ENCODE results near the gene POMZP3.
"Not testable (repeated sequence)": the region's sequence is repeated elsewhere in the genome, so short reads cannot be mapped to it uniquely, and the experiment has no call there.

DNA sequence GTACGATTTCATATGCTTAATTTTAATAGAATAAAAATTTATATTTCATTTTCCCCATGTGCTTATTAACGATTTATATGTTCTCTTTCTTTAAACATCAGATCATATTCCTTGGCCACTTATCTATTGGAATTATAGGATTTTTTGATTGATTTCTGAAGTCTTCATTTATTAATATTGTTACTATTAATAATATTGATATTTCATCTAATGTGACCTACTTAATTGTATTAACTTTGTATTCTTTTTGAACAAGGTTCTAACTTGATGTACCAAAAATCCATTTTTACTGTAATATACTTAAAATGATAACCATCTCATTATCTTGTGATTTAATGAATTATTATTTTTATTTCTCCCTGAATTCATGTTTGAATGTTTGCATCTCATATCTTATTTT lies 48.7 kb upstream of the POMZP3 start:
- not testable (repeated sequence) for TF ChIP-seq FOXM1 (IDR thresholded peaks at IDR 0.05; ENCODE audit: borderline replicate concordance); FOXA1 (IDR thresholded peaks at IDR 0.05); SP1 (IDR thresholded peaks at IDR 0.05); ZNF384 (IDR thresholded peaks at IDR 0.05); TARDBP (IDR thresholded peaks at IDR 0.05); ELF4 (IDR thresholded peaks at IDR 0.05); ARNT (IDR thresholded peaks at IDR 0.05); CTBP1 (IDR thresholded peaks at IDR 0.05; ENCODE audit: borderline replicate concordance)
- TF ChIP-seq, protein P1, sequence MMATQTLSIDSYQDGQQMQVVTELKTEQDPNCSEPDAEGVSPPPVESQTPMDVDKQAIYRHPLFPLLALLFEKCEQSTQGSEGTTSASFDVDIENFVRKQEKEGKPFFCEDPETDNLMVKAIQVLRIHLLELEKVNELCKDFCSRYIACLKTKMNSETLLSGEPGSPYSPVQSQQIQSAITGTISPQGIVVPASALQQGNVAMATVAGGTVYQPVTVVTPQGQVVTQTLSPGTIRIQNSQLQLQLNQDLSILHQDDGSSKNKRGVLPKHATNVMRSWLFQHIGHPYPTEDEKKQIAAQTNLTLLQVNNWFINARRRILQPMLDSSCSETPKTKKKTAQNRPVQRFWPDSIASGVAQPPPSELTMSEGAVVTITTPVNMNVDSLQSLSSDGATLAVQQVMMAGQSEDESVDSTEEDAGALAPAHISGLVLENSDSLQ (IDR thresholded peaks at IDR 0.05) = not testable (repeated sequence)
